K562 (cell line): ENCODE measurements around the gene HNRNPF. TPM values are rescaled to one million over a fixed set of nuclear protein-coding genes. Genes with fewer than 3 reads are reported as not detected.
A peak's percentile ranks its signal among the peaks of the same experiment; 100 is the strongest.
"Not testable (repeated sequence)": the region's sequence is repeated elsewhere in the genome, so short reads cannot be mapped to it uniquely, and the experiment has no call there.

Experiments used
- ATAC-seq: fragments of 200-7000 bp; cut with Tn5 transposase; 3 replicates; pipeline ENCODE4 v1.9.1; 2020; ENCODE audit warnings: moderate library complexity
- BruUV-seq: library from RNA; stranded (reverse); fragments of 400-500 nt; replicated peaks from 2 replicates; lab custom pipeline; 2021; lab: Mats Ljungman, UMichigan
- CTCF ChIA-PET: fragments of 300-600 bp; formaldehyde crosslinking; extraction: SDS; loops from one replicate; lab custom pipeline; 2021; ENCODE audit warnings: low intra/inter-chr PET ratio; lab: Yijun Ruan, JAX
- POLR2A ChIA-PET: fragments of 300-600, 350-650 bp; sonication (Branson Sonifier 250); formaldehyde crosslinking; extraction: SDS; loops from one replicate; lab custom pipeline; 2021; ENCODE audit warnings: antibody characterized with exemption, inconsistent platforms; lab: Yijun Ruan, JAX
- DNase-seq, 4 experiments: peaks; one replicate each; pipeline versions ENCODE4 v3.0.0 to v3.0.0-alpha.2; 2011 to 2018; ENCODE audit warnings: low spot score in 3 of 4, mixed read lengths in 3 of 4; ENCODE audit errors: extremely low read depth in 1 of 4
- FAIRE-seq: peaks from 2 replicates; lab custom pipeline; 2011; peaks lifted over from hg19 to GRCh38; lab: Jason Lieb, UNC
- H2AFZ ChIP-seq: 2 replicates; pipeline ENCODE4 v1.6.0; 2011; ENCODE audit warnings: low read depth, low read length, control low read depth, inconsistent platforms
- H3K27ac ChIP-seq: fragments of 200-600 bp; 3 replicates; pipeline ENCODE4 v1.8.0; 2011; ENCODE audit warnings: low read depth, mild to moderate bottlenecking, control low read depth, inconsistent platforms, low read length, moderate library complexity, mixed read lengths; ENCODE audit errors: extremely low read depth
- H3K27me3 ChIP-seq, 2 experiments: fragments of 300-600 bp in 1 of 2; 2 replicates in 1 of 2; 3 replicates in 1 of 2; pipeline versions ENCODE4 v1.6.0 to v1.8.0; 2011; ENCODE audit warnings: inconsistent platforms in 2 of 2, low read length in 2 of 2, mild to moderate bottlenecking in 1 of 2, mixed read lengths in 1 of 2, moderate library complexity in 1 of 2; ENCODE audit not compliant: control insufficient read depth in 2 of 2, insufficient read depth in 2 of 2
- H3K36me3 ChIP-seq: fragments of 300-600 bp; 3 replicates; pipeline ENCODE4 v1.8.0; 2011; ENCODE audit warnings: mild to moderate bottlenecking, low read length, inconsistent platforms; ENCODE audit not compliant: control insufficient read depth, insufficient read depth
- H3K4me1 ChIP-seq, 2 experiments: fragments of 200-600 bp in 1 of 2; replicated peaks in 1 of 2; 2 replicates in 1 of 2; 3 replicates in 1 of 2; pipeline versions ENCODE4 v1.5.1 to v1.8.0; 2011; ENCODE audit warnings: inconsistent platforms in 2 of 2, low read length in 2 of 2, mild to moderate bottlenecking in 1 of 2, mixed read lengths in 1 of 2, moderate library complexity in 1 of 2; ENCODE audit not compliant: control insufficient read depth in 2 of 2, insufficient read depth in 2 of 2
- H3K4me2 ChIP-seq: 2 replicates; pipeline ENCODE4 v1.6.1; 2011; ENCODE audit warnings: low read length, control low read depth, inconsistent platforms, mixed read lengths; ENCODE audit not compliant: insufficient read depth
- H3K4me3 ChIP-seq: fragments of 200-600 bp; sonication (generic), shearing (Covaris generic); 2 replicates; pipeline ENCODE4 v1.5.1; 2016; ENCODE audit warnings: control low read depth, inconsistent platforms
- H3K79me2 ChIP-seq: fragments of 200-600 bp; 3 replicates; pipeline ENCODE4 v1.8.0; 2011; ENCODE audit warnings: low read length, inconsistent platforms; ENCODE audit not compliant: control insufficient read depth, insufficient read depth
- H3K9ac ChIP-seq, 2 experiments: 2 replicates each; pipeline versions ENCODE4 v1.6.0 to v1.6.1; 2011; ENCODE audit warnings: low read depth in 2 of 2, low read length in 2 of 2, control low read depth in 1 of 2, inconsistent platforms in 1 of 2, mild to moderate bottlenecking in 1 of 2, mixed read lengths in 1 of 2; ENCODE audit not compliant: insufficient read depth in 1 of 2
- H3K9me1 ChIP-seq: one replicate; pipeline ENCODE4 v1.6.0; 2011; ENCODE audit warnings: inconsistent platforms, mild to moderate bottlenecking, low read length, moderate library complexity; ENCODE audit not compliant: control insufficient read depth, insufficient read depth
- H3K9me3 ChIP-seq: replicated peaks from 2 replicates; pipeline ENCODE4 v1.5.1; 2011; ENCODE audit warnings: low read depth, low read length, inconsistent platforms; ENCODE audit not compliant: control insufficient read depth, insufficient read depth
- H4K20me1 ChIP-seq: replicated peaks from 2 replicates; pipeline ENCODE4 v1.6.1; 2011; ENCODE audit warnings: low read length, inconsistent platforms, mixed read lengths; ENCODE audit not compliant: control insufficient read depth, insufficient read depth
- ZBTB33 ChIP-seq: sonication (generic); formaldehyde crosslinking; IDR thresholded peaks from 2 replicates; pipeline ENCODE4 v1.8.1; 2023; ENCODE audit warnings: mild to moderate bottlenecking, missing genetic modification reagents
- WGBS: fragments of 100-300 bp; shearing (Covaris generic); methylation state at CpG from one replicate; pipeline ENCODE4 v1.1.6; 2016; ENCODE audit warnings: low coverage, mixed read lengths; ENCODE audit not compliant: insufficient coverage; ENCODE audit errors: missing lambda C conversion rate; 5-methylcytosine and 5-hydroxymethylcytosine counted together
- in situ Hi-C: fragments of 300-500 bp; cut with MboI; formaldehyde crosslinking; loops from 4 replicates; pipeline ENCODE4 v1.15.0; 2018; ENCODE audit warnings: inconsistent platforms, mixed read lengths
- intact Hi-C: fragments of 100-400 bp; cut with micrococcal nuclease; formaldehyde crosslinking; loops from 2 replicates; pipeline ENCODE4 v1.14.2; 2022
- polyA plus RNA-seq, 8 experiments: library from polyadenylated mRNA; depleted of rRNA in 4 of 8; stranded (reverse) in 5 of 8; unstranded in 3 of 8; fragments of >200 nt; fragmentation: Nextera tagmentation in 2 of 8; fragmentation: Illumina TruSeq in 1 of 8; extraction: Ambion mirVana in 2 of 8; extraction: Trizol in 1 of 8; gene quantifications; 2 replicates each; pipeline versions ENCODE4 v1.2.1 to v1.2.3, GENCODE V29; 2011 to 2014; ENCODE audit warnings: inconsistent platforms in 1 of 8, missing spikeins in 1 of 8
- total RNA-seq, 7 experiments: library from RNA; depleted of rRNA in 6 of 7; stranded (reverse); fragments of >200 nt in 6 of 7; fragmentation: Illumina TruSeq in 2 of 7; extraction: Trizol in 2 of 7; gene quantifications; 2 replicates each; pipeline versions ENCODE4 v1.2.1 to v1.2.3, GENCODE V29; 2011 to 2021; ENCODE audit warnings: low replicate concordance in 1 of 7

HNRNPF gene
- total and polyA plus RNA-seq, 9 of the 15 experiments (the other 6 are each of a cell fraction or from before 2014, with no cell fraction given) = 192 to 489 (median 416) TPM

- H3K36me3 ChIP-seq, BruUV-seq, H3K9me1 ChIP-seq, H2AFZ ChIP-seq, intact Hi-C loops, H3K27ac ChIP-seq, in situ Hi-C loops, H3K79me2 ChIP-seq, H4K20me1 ChIP-seq, ATAC-seq, H3K9me3 ChIP-seq, DNase-seq, H3K4me2 ChIP-seq, H3K9ac ChIP-seq, H3K4me1 ChIP-seq, CTCF ChIA-PET, H3K4me3 ChIP-seq, FAIRE-seq, H3K27me3 ChIP-seq, POLR2A ChIA-PET: not testable (repeated sequence)
- TF ChIP-seq ZBTB33 (CRISPR knock-in tag) = peak; percentile 91
- WGBS = 78% methylated on average over 26 of the region's 53 CpGs
These were observed 37.4 kb upstream of the HNRNPF start for GRCh38 chr10:43446219-43447017.
